Lower leg skin (tissue), 3 donors: Measurements from ENCODE around the gene PRKCSH.

Source experiments
- CTCF ChIP-seq, 3 donors: fragments of 450-650 bp; IDR thresholded peaks; one replicate each; pipeline ENCODE4 v1.5.1; 2016; ENCODE audit warnings: antibody characterized with exemption in 3 of 3, mild to moderate bottlenecking in 3 of 3, moderate library complexity in 2 of 3
- POLR2A ChIP-seq, 2 donors: fragments of 450-650 bp; IDR thresholded peaks; one replicate each; pipeline ENCODE4 v1.6.1; 2016 to 2017; ENCODE audit warnings: antibody characterized with exemption in 2 of 2, mild to moderate bottlenecking in 1 of 2, moderate library complexity in 1 of 2

- TF ChIP-seq CTCF (IDR thresholded peaks at IDR 0.05) (no peak), POLR2A (IDR thresholded peaks at IDR 0.05) (no peak)
Measured at GRCh38 chr19:11486661-11487503, 51.4 kb downstream of the PRKCSH start.
